Panc1 (cell line): ENCODE measurements around the gene KDM1B. TPM values are rescaled to one million over a fixed set of nuclear protein-coding genes. Genes with fewer than 3 reads are reported as not detected.

Experiments used
- ATAC-seq: fragments of 200-7000 bp; cut with Tn5 transposase; 2 replicates; pipeline ENCODE4 v1.9.1; 2020; ENCODE audit warnings: mild to moderate bottlenecking, moderate library complexity
- BruUV-seq: library from RNA; stranded (reverse); fragments of 400-500 nt; replicated peaks from 2 replicates; lab custom pipeline; 2021; lab: Mats Ljungman, UMichigan
- CTCF ChIA-PET: fragments of 300-600 bp; sonication (Branson Sonifier 250); formaldehyde crosslinking; loops from one replicate; lab custom pipeline; 2022; ENCODE audit warnings: antibody characterized with exemption; lab: Charles Lee
- POLR2A ChIA-PET: fragments of 300-600 bp; sonication (Branson Sonifier 250); formaldehyde crosslinking; loops from one replicate; lab custom pipeline; 2022; ENCODE audit warnings: antibody characterized with exemption; lab: Charles Lee
- DNase-seq: peaks from one replicate; pipeline ENCODE4 v3.0.0-alpha.2; 2010; ENCODE audit warnings: low read depth, low spot score
- H3K27ac ChIP-seq: 2 replicates; pipeline ENCODE4 v1.5.1; 2011; ENCODE audit warnings: mild to moderate bottlenecking, low read length, inconsistent platforms
- H3K27me3 ChIP-seq: fragments of 200-500 bp; sonication (Bioruptor generic); 2 replicates; pipeline ENCODE4 v1.6.0; 2014; ENCODE audit warnings: low read length, inconsistent platforms; ENCODE audit not compliant: control insufficient read depth, insufficient read depth
- H3K36me3 ChIP-seq: fragments of 200-500 bp; sonication (Bioruptor generic); 2 replicates; pipeline ENCODE4 v1.5.1; 2014; ENCODE audit warnings: inconsistent platforms, mild to moderate bottlenecking, low read length, moderate library complexity; ENCODE audit not compliant: control insufficient read depth, insufficient read depth
- H3K4me1 ChIP-seq: 2 replicates; pipeline ENCODE4 v1.5.1; 2011; ENCODE audit warnings: inconsistent platforms, mild to moderate bottlenecking, low read length, moderate library complexity; ENCODE audit not compliant: control insufficient read depth, insufficient read depth
- H3K4me3 ChIP-seq, 2 experiments: 2 replicates each; pipeline ENCODE4 v1.5.1; 2011 to 2012; ENCODE audit warnings: low read depth in 2 of 2, low read length in 2 of 2, mild to moderate bottlenecking in 2 of 2, inconsistent platforms in 1 of 2, moderate library complexity in 1 of 2
- H3K9me3 ChIP-seq: fragments of 200-500 bp; sonication (Bioruptor generic); 2 replicates; pipeline ENCODE4 v1.5.1; 2014; ENCODE audit warnings: low read depth, mild to moderate bottlenecking, inconsistent platforms, low read length, moderate library complexity; ENCODE audit not compliant: control insufficient read depth, insufficient read depth
- TCF7L2 ChIP-seq: IDR thresholded peaks from 2 replicates; pipeline ENCODE4 v1.6.1; 2011; ENCODE audit warnings: mild to moderate bottlenecking, low read depth, low read length, inconsistent platforms
- in situ Hi-C: cut with HindIII; loops from 2 replicates; pipeline ENCODE4 v1.10.0; 2016; ENCODE audit warnings: low sequenced_read_pairs, low pct_unique_long_range_greater_than_20kb
- intact Hi-C: fragments of 100-400 bp; cut with micrococcal nuclease; formaldehyde crosslinking; loops from one replicate; pipeline ENCODE4 v1.10.0; 2022; ENCODE audit not compliant: unreplicated experiment
- total RNA-seq: library from RNA; stranded (reverse); gene quantifications from one replicate; pipeline ENCODE4 v1.2.1, GENCODE V29; 2021; ENCODE audit not compliant: unreplicated experiment

Gene KDM1B
- total RNA-seq, 1 experiment from 2014 or later = 27.1 TPM

- Histone ChIP-seq H3K36me3 (no peaks in the 10 kb centered on the region), H3K27ac (no peak overlapping the region), H3K4me3 (no peak overlapping the region), H3K4me1 (no peaks in the 10 kb centered on the region), H3K27me3 (no peaks in the 10 kb centered on the region), H3K9me3 (peaks cover 5% of the 10 kb centered on the region; the same call in 1 of the 2 replicates)
- ATAC-seq (no peak), DNase-seq (no peak)
- CTCF ChIA-PET = no interaction called here
- BruUV-seq = no TSS peak
- POLR2A ChIA-PET = no interaction called here
- in situ Hi-C loops (no loop called here), intact Hi-C loops (no loop called here)
- TF ChIP-seq TCF7L2 = no peak
Measured at GRCh38 chr6:18270216-18270615, 115.0 kb downstream of the KDM1B start.

Other genes with a start within 250 kb of the KDM1B start
- gene KIF13A, start 167.8 kb upstream of the KDM1B start, total RNA-seq = 49.3 TPM
- 2.1 TPM for gene NHLRC1, start 32.7 kb upstream of the KDM1B start, total RNA-seq
- gene TPMT, start 345 bp upstream of the KDM1B start, total RNA-seq = 9.7 TPM
- 177 TPM for gene DEK, start 109.1 kb downstream of the KDM1B start, total RNA-seq
- gene RNF144B, start 231.9 kb downstream of the KDM1B start, total RNA-seq = 5.6 TPM